Measurements from ENCODE around the gene JMJD1C. TPM values are rescaled to one million over a fixed set of nuclear protein-coding genes. Genes with fewer than 3 reads are reported as not detected.
"Not testable (repeated sequence)": the region's sequence is repeated elsewhere in the genome, so short reads cannot be mapped to it uniquely, and the experiment has no call there.

Gene JMJD1C
- total and polyA plus RNA-seq, 4 donors: 21.9 to 108 (median 68.4) TPM

GRCh38 chr10:63501954-63502353, 36.2 kb upstream of the JMJD1C start:
- 79 to 92% methylated on average over 1 of the region's 1 CpG for WGBS, 2 donors
- no peak overlapping the region for H3K27ac ChIP-seq (ENCODE audit: low read depth in 1 of 2, low read length in 2 of 2)
- peaks cover 3 to 5% of the 10 kb centered on the region in 2 donors for H3K4me1 ChIP-seq (ENCODE audit: control insufficient read depth in 1 of 2, insufficient read depth in 2 of 2, low read length in 2 of 2)
- intact Hi-C loops (cut with DNase I): no loop called here
- H3K4me3 ChIP-seq (ENCODE audit: low read length in 2 of 2): no peak overlapping the region
- H3K27me3 ChIP-seq (ENCODE audit: control insufficient read depth in 1 of 2, insufficient read depth in 2 of 2, low read length in 1 of 2): no peaks in the 10 kb centered on the region
- no peaks in the 10 kb centered on the region for H3K36me3 ChIP-seq (ENCODE audit: control insufficient read depth in 1 of 2, insufficient read depth in 2 of 2, low read length in 1 of 2)
- no peaks in the 10 kb centered on the region for H3K9me3 ChIP-seq (ENCODE audit: control insufficient read depth, low read length)
- DNase-seq: no peak
- ATAC-seq (ENCODE audit: low FRiP score): no peak

- DNase-seq; H3K9me3 ChIP-seq (ENCODE audit: control insufficient read depth, low read length); H3K27me3 ChIP-seq (ENCODE audit: control insufficient read depth in 1 of 2, insufficient read depth in 2 of 2, low read length in 1 of 2); H3K4me3 ChIP-seq (ENCODE audit: low read length in 2 of 2); H3K27ac ChIP-seq (ENCODE audit: low read depth in 1 of 2, low read length in 2 of 2); intact Hi-C loops (cut with DNase I); ATAC-seq (ENCODE audit: low FRiP score); H3K36me3 ChIP-seq (ENCODE audit: control insufficient read depth in 1 of 2, insufficient read depth in 2 of 2, low read length in 1 of 2); H3K4me1 ChIP-seq (ENCODE audit: control insufficient read depth in 1 of 2, insufficient read depth in 2 of 2, low read length in 2 of 2): not testable (repeated sequence)
- 91 to 94% methylated on average over 5 of the region's 5 CpGs for WGBS, 2 donors
Measured at GRCh38 chr10:63500551-63500950, 34.8 kb upstream of the JMJD1C start.

GRCh38 chr10:63498665-63499064, 32.9 kb upstream of the JMJD1C start:
- Histone ChIP-seq H3K9me3 (ENCODE audit: control insufficient read depth, low read length) (no peaks in the 10 kb centered on the region), H3K36me3 (ENCODE audit: control insufficient read depth in 1 of 2, insufficient read depth in 2 of 2, low read length in 1 of 2) (no peaks in the 10 kb centered on the region), H3K4me3 (ENCODE audit: low read length in 2 of 2) (no peak overlapping the region), H3K27ac (ENCODE audit: low read depth in 1 of 2, low read length in 2 of 2) (no peak overlapping the region), H3K4me1 (ENCODE audit: control insufficient read depth in 1 of 2, insufficient read depth in 2 of 2, low read length in 2 of 2) (peaks cover 2% of the 10 kb centered on the region in 2 donors), H3K27me3 (ENCODE audit: control insufficient read depth in 1 of 2, insufficient read depth in 2 of 2, low read length in 1 of 2) (no peaks in the 10 kb centered on the region)
- ATAC-seq (ENCODE audit: low FRiP score) (no peak), DNase-seq (no peak)
- intact Hi-C loops (cut with DNase I): no loop called here
- WGBS, 2 donors: 71 to 76% methylated on average over 1 of the region's 1 CpG

GRCh38 chr10:63497321-63497720, 31.5 kb upstream of the JMJD1C start:
- DNase-seq: no peak
- intact Hi-C loops (cut with DNase I): no loop called here
- peaks cover 0 to 2% of the 10 kb centered on the region in 2 donors for H3K4me1 ChIP-seq (ENCODE audit: control insufficient read depth in 1 of 2, insufficient read depth in 2 of 2, low read length in 2 of 2)
- no peaks in the 10 kb centered on the region for H3K9me3 ChIP-seq (ENCODE audit: control insufficient read depth, low read length)
- ATAC-seq (ENCODE audit: low FRiP score): no peak
- H3K4me3 ChIP-seq (ENCODE audit: low read length in 2 of 2): no peak overlapping the region
- WGBS, 2 donors: 69 to 83% methylated on average over 1 of the region's 1 CpG
- H3K27ac ChIP-seq (ENCODE audit: low read depth in 1 of 2, low read length in 2 of 2): no peak overlapping the region
- H3K27me3 ChIP-seq (ENCODE audit: control insufficient read depth in 1 of 2, insufficient read depth in 2 of 2, low read length in 1 of 2): no peaks in the 10 kb centered on the region
- no peaks in the 10 kb centered on the region for H3K36me3 ChIP-seq (ENCODE audit: control insufficient read depth in 1 of 2, insufficient read depth in 2 of 2, low read length in 1 of 2)

- intact Hi-C loops (cut with DNase I): no loop called here
- WGBS, 2 donors: 72 to 78% methylated on average over 1 of the region's 1 CpG
- ATAC-seq (ENCODE audit: low FRiP score) (no peak), DNase-seq (no peak)
- Histone ChIP-seq H3K27me3 (ENCODE audit: control insufficient read depth in 1 of 2, insufficient read depth in 2 of 2, low read length in 1 of 2) (no peaks in the 10 kb centered on the region), H3K4me3 (ENCODE audit: low read length in 2 of 2) (no peak overlapping the region), H3K9me3 (ENCODE audit: control insufficient read depth, low read length) (no peaks in the 10 kb centered on the region), H3K27ac (ENCODE audit: low read depth in 1 of 2, low read length in 2 of 2) (no peak overlapping the region), H3K36me3 (ENCODE audit: control insufficient read depth in 1 of 2, insufficient read depth in 2 of 2, low read length in 1 of 2) (no peaks in the 10 kb centered on the region), H3K4me1 (ENCODE audit: control insufficient read depth in 1 of 2, insufficient read depth in 2 of 2, low read length in 2 of 2) (peaks cover 0 to 2% of the 10 kb centered on the region in 2 donors)
Measured at GRCh38 chr10:63496561-63496960, 30.8 kb upstream of the JMJD1C start.

GRCh38 chr10:63494951-63495350, 29.2 kb upstream of the JMJD1C start:
- intact Hi-C loops (cut with DNase I): no loop called here
- Histone ChIP-seq H3K4me3 (ENCODE audit: low read length in 2 of 2) (no peak overlapping the region), H3K27me3 (ENCODE audit: control insufficient read depth in 1 of 2, insufficient read depth in 2 of 2, low read length in 1 of 2) (no peaks in the 10 kb centered on the region), H3K36me3 (ENCODE audit: control insufficient read depth in 1 of 2, insufficient read depth in 2 of 2, low read length in 1 of 2) (no peaks in the 10 kb centered on the region), H3K27ac (ENCODE audit: low read depth in 1 of 2, low read length in 2 of 2) (no peak overlapping the region), H3K4me1 (ENCODE audit: control insufficient read depth in 1 of 2, insufficient read depth in 2 of 2, low read length in 2 of 2) (peaks cover 0 to 2% of the 10 kb centered on the region in 2 donors), H3K9me3 (ENCODE audit: control insufficient read depth, low read length) (no peaks in the 10 kb centered on the region)
- 93 to 94% methylated on average over 2 of the region's 2 CpGs for WGBS, 2 donors
- ATAC-seq (ENCODE audit: low FRiP score) (no peak), DNase-seq (no peak)

- H3K27me3 ChIP-seq (ENCODE audit: control insufficient read depth in 1 of 2, insufficient read depth in 2 of 2, low read length in 1 of 2): no peaks in the 10 kb centered on the region
- intact Hi-C loops (cut with DNase I): no loop called here
- DNase-seq: no peak
- ATAC-seq (ENCODE audit: low FRiP score): no peak
- H3K4me1 ChIP-seq (ENCODE audit: control insufficient read depth in 1 of 2, insufficient read depth in 2 of 2, low read length in 2 of 2): peaks cover 0 to 4% of the 10 kb centered on the region in 2 donors
- WGBS, 2 donors: 93 to 95% methylated on average over 4 of the region's 4 CpGs
- H3K36me3 ChIP-seq (ENCODE audit: control insufficient read depth in 1 of 2, insufficient read depth in 2 of 2, low read length in 1 of 2): no peaks in the 10 kb centered on the region
- H3K4me3 ChIP-seq (ENCODE audit: low read length in 2 of 2): no peak overlapping the region
- no peak overlapping the region for H3K27ac ChIP-seq (ENCODE audit: low read depth in 1 of 2, low read length in 2 of 2)
- H3K9me3 ChIP-seq (ENCODE audit: control insufficient read depth, low read length): no peaks in the 10 kb centered on the region
Measured at GRCh38 chr10:63493004-63493403, 27.2 kb upstream of the JMJD1C start.

- H3K27me3 ChIP-seq (ENCODE audit: control insufficient read depth in 1 of 2, insufficient read depth in 2 of 2, low read length in 1 of 2); H3K27ac ChIP-seq (ENCODE audit: low read depth in 1 of 2, low read length in 2 of 2); intact Hi-C loops (cut with DNase I); H3K4me1 ChIP-seq (ENCODE audit: control insufficient read depth in 1 of 2, insufficient read depth in 2 of 2, low read length in 2 of 2); H3K9me3 ChIP-seq (ENCODE audit: control insufficient read depth, low read length); DNase-seq; H3K4me3 ChIP-seq (ENCODE audit: low read length in 2 of 2); H3K36me3 ChIP-seq (ENCODE audit: control insufficient read depth in 1 of 2, insufficient read depth in 2 of 2, low read length in 1 of 2): not testable (repeated sequence)
- ATAC-seq (ENCODE audit: low FRiP score): peak; percentile 36
- WGBS, 2 donors: 43 to 57% methylated on average over 6 of the region's 6 CpGs
Measured at GRCh38 chr10:63492317-63492690, 26.5 kb upstream of the JMJD1C start.

- H3K27me3 ChIP-seq (ENCODE audit: control insufficient read depth in 1 of 2, insufficient read depth in 2 of 2, low read length in 1 of 2): no peaks in the 10 kb centered on the region
- H3K4me3 ChIP-seq (ENCODE audit: low read length in 2 of 2): no peak overlapping the region
- DNase-seq (no peak), ATAC-seq (ENCODE audit: low FRiP score) (peak; percentile 87)
- no peaks in the 10 kb centered on the region for H3K9me3 ChIP-seq (ENCODE audit: control insufficient read depth, low read length)
- peaks cover 0 to 4% of the 10 kb centered on the region in 2 donors for H3K4me1 ChIP-seq (ENCODE audit: control insufficient read depth in 1 of 2, insufficient read depth in 2 of 2, low read length in 2 of 2)
- WGBS, 2 donors: 22 to 26% methylated on average over 8 of the region's 8 CpGs
- no peaks in the 10 kb centered on the region for H3K36me3 ChIP-seq (ENCODE audit: control insufficient read depth in 1 of 2, insufficient read depth in 2 of 2, low read length in 1 of 2)
- peak overlapping the region in 1 of 2 donors; percentile 5 for H3K27ac ChIP-seq (ENCODE audit: low read depth in 1 of 2, low read length in 2 of 2)
- intact Hi-C loops (cut with DNase I): no loop called here
Measured at GRCh38 chr10:63491588-63492316, 26.0 kb upstream of the JMJD1C start.
